HG03039 (cell line): ENCODE results near the gene KIAA0319L.
A peak's percentile ranks its signal among the peaks of the same experiment; 100 is the strongest.

ENCODE experiments used
- ATAC-seq: cut with Tn5 transposase; IDR thresholded peaks from one replicate; pipeline ENCODE4 v1.9.1; 2021; ENCODE audit warnings: mild to moderate bottlenecking, moderate library complexity; ENCODE audit not compliant: unreplicated experiment

KIAA0319L gene

DNA sequence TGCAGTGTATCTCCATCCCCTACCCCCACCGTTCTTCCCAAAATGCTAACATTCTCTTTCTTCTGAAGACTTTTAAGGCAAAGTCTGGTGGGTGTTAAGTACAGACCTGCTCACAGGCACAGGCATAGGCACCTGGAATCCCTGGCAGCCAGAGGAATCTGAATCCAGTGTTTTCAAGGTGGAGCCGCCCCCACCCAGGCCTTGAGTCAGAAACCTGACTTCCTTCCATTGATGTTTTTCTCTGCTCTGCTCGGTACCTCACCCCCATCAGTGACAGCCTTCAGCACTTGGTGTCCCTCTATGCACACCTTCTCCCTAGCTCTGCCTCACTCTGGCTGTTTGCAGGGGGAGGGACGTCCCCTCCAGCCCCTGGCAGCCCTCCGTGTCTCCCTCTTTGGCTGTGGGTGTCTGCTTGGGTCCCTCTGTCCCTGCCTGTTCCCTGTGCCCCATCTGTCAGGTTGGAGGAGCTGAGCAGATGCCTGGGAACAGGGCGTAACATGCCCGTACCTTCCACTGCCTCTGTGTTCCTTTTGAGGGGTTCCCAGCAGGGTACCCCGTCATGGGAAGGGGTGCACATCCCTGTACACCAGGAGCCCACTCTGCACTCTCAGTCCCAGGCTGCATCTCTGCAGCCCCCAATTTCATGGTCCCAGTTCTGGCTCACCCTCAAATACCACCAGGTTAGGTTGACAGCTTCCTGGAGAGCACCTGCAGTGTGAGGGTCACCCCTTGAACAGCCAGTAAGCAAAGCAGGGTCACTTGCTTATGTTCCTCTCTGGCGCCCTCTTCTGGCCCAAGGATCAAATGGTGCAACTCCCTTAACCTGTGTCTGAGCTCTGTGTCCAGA lies 7.1 kb upstream of the KIAA0319L start:
- ATAC-seq, result no peak

DNA sequence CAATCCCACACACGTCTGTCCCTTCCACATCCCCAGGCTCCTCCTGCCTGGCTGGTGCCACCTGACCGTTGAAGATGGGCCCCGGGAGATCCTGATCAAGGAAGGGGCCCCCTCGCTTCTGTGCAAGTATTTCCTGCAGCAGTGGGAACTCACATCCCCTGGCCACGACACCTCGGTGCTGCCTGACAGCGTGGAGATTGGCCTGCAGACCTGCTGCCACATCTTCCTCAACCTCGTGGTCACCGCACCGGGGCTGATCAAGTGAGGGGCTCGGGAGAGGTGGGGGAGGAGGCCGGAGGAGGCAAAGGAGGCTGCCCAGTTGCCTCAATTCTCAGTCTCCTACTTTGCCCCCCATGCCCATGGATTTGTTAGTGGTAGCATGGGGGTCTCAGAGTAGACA lies 6.0 kb upstream of the KIAA0319L start:
- no peak for ATAC-seq

DNA sequence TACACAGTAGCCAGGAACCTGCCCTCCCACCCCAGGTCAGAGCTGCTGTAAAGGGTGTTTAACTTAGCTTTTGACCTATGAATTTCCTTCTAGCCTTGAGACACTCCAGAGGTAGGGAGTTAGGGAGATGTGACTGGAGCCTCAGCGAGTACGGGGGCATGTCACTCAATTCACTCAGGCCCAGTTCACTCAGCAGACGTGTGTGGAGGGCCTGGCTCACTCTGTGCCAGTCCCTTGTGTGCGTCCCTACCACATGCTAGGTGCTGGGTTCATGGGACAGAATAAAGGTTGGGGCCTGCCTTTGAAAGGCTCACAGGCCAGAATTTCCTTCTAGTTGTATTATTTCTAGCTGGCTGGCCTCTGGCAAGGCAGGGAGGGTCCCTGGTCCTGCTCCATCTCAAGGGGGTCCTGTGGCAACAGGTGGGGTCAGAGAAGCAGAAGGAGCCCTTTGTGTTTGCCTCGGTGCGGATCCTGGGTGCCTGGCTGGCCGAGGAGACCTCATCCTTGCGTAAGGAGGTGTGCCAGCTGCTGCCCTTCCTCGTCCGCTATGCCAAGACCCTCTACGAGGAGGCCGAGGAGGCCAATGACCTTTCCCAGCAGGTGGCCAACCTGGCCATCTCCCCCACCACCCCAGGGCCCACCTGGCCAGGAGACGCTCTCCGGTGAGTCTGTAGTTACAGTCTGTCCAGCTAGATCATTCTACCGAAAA lies 4.9 kb upstream of the KIAA0319L start:
- no peak for ATAC-seq

DNA sequence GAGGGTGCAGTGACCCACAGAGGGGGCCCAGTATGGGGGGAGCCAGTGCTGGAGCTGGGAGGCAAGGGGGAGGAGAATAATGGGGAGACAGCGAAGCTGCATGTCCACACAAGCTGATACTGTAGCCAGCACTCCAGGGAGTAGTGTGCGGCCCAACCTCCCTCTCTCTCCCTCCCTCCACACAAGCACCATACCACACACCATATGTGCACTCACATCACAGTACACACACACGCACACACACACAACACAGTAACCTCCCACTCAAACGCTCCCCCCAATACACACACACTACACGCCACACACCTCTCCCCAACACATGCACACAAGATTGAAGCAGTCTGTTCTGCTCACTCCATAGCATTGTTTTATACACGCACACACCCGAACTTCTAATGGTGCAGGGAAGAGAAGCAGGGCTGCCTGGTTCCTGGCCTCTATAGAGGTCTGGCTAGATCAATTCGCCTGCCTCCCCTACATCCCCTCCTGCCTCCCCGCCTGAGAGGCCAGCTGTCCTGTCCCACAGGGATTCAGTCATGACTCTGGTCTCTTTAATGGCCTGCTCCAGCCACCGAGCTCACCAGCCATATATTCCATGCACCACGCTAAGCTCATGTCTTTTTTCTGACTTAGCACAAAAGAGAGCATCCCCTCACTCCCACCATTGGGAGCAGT lies 4.2 kb upstream of the KIAA0319L start:
- ATAC-seq, result no peak

DNA sequence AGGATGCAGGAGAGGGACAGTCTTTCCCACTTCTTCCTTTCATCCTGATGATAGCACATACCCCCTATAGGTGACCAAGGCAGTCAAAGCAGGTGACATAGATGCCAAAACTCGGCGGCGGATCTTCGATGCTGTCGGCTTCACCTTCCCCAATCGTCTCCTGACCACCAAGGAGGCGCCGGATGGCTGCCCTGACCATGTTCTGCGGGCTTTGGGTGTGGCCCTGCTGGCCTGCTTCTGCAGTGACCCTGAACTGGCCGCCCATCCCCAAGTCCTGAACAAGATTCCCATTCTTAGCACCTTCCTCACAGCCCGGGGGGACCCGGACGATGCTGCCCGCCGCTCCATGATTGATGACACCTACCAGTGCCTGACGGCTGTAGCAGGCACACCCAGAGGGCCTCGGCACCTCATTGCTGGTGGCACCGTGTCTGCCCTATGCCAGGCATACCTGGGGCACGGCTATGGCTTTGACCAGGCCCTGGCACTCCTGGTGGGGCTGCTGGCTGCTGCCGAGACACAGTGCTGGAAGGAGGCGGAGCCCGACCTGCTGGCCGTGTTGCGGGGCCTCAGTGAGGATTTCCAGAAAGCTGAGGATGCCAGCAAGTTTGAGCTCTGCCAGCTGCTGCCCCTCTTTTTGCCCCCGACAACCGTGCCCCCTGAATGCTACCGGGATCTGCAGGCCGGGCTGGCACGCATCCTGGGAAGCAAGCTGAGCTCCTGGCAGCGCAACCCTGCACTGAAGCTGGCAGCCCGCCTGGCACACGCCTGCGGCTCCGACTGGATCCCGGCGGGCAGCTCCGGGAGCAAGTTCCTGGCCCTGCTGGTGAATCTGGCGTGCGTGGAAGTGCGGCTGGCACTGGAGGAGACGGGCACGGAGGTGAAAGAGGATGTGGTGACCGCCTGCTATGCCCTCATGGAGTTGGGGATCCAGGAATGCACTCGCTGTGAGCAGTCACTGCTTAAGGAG lies 3.3 kb upstream of the KIAA0319L start:
- ATAC-seq, result no peak

DNA sequence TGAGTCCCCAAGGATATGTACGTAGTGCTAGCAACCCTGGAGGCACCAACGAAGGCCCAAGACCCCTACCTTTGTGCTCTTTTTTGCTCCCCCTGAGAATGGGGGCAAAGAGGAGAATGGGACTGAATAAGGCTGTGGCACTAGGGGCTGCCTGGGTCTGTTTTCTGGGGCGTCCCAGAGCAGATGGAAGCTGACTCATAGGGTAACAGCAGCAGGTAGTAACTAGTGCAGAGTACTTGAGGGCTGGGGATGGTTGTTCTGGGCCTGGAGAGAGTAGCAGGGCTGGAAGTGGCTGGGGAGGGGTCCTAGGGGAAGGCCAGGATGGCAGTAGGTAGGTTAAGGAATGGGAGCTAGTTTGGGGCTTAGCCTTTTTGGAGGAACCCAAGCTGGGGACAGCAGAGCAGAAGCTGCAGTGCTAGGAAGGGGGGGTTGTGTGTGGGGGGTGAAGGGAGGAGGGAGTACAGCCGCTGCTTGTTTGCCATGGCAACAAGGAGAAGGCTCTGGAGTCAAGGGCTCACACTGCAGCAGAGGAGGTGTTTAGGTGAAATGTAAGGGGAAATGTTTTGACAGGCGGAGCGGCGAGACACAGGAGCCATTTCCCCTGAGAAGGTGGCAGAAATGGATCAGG lies 2.2 kb upstream of the KIAA0319L start:
- ATAC-seq, result no peak

DNA sequence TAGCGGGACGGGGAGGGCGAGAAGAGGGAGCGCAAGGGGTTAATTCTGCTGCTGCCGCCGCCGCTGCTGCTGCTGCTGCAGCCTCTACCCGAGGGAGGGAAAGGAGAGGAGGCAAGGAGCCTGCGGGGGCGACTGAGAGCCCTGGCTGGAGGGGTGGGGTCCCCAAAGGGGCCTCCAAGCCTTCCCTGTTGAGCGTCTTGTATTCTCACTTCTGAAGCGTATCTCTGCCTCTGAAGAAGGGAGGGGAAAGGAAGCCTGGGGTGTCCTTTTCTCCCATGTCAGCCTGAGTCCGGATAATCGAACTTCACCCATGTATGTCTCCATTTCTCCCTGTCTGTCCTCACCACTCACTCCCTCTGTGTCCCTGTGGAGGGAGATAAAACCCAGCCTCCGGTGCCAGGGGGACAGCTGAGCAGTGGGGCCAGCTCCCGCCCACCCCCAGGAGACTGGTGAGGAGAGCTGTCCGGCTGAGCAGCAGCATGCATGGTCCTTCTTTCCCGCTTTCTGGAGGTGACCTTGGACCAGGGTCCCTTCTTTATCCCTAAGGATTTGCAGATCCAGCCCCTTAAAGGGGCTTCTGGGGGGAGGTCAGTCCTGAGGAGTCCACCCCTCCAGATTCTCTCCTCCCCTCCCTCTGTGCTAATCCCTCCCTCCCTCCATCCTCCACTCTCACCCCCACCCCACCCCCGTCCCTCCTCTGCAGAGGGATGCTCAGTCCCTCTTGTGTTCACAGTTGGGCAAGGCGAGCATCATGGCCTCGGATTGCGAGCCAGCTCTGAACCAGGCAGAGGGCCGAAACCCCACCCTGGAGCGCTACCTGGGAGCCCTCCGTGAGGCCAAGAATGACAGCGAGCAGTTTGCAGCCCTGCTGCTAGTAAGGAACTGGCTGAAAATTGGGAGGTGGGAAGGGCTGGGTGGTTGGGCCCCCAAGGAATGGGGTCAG lies 1.4 kb upstream of the KIAA0319L start:
- no peak for ATAC-seq

DNA sequence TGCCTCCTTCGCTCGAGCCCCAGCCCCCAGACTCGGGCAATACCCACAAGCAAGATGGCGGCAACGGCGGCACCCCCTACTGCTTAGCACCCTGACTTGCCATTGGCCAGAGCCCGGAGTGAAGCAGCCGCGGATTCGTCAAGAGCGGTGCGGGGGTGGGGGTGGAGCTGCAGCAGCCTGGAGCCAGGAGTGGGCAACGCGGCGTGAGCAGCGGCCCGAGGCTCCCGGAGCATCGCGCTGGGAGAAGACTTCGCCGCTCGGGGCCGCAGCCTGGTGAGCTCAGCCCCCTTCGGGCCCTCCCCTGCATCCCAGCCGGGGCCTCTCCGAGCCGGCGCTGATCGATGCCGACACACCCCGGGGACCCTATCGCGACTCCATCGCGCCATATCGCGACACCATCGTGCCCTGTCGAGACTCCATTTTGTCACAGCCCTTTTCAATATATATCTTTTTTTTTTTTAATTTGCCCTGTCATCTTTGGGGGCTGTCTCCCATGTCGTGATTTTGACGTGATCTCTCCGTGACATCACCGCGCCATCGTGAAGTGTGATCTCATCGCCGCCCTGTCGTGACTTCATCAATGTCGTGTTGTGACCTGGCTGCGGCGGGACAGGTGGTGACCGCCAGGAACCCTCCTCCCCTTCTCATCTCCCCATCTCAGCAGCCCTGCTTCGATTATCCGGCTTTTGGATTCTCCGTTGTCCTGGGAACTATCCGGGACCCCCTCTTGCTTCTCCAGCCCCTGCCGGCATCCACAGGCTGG lies 589 bp upstream of the KIAA0319L start, which contains the start of gene NCDN:
TSS of gene NCDN (plus strand) at position 189 of the 763 bp plus-strand sequence. CDS start at position 581, 392 bp downstream.
- ATAC-seq, result peak; percentile 71

DNA sequence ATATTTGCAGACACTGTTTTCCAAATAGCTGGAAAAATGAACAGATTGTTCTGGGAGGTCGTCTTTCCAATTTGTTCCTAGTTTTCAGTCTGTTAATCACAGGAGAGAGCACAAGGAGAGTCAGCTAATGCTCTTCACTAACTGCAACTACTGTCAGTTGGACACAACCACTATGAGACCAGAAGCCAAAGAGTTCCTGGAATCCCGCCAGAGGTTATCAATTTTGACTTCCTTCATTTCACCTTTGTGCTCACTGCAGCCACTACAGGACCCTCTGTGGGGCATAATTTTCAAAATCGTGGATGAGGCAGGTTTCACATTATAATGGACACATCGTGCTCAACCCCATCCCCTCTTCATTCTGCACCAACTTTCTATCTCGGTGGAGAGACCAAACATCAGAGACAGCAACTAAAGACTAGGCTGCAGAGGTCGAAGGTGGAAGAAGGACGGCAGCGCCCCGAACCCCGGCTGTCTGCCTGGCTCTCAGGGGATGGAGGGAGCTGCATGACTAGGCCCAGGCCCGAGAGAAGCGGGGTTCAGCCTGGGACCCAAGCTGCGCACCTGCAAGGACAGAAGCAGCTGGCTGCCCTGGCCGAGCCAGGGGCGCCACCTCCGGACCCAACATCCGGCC lies 602 bp downstream of the KIAA0319L start:
- ATAC-seq, result peak; percentile 28

DNA sequence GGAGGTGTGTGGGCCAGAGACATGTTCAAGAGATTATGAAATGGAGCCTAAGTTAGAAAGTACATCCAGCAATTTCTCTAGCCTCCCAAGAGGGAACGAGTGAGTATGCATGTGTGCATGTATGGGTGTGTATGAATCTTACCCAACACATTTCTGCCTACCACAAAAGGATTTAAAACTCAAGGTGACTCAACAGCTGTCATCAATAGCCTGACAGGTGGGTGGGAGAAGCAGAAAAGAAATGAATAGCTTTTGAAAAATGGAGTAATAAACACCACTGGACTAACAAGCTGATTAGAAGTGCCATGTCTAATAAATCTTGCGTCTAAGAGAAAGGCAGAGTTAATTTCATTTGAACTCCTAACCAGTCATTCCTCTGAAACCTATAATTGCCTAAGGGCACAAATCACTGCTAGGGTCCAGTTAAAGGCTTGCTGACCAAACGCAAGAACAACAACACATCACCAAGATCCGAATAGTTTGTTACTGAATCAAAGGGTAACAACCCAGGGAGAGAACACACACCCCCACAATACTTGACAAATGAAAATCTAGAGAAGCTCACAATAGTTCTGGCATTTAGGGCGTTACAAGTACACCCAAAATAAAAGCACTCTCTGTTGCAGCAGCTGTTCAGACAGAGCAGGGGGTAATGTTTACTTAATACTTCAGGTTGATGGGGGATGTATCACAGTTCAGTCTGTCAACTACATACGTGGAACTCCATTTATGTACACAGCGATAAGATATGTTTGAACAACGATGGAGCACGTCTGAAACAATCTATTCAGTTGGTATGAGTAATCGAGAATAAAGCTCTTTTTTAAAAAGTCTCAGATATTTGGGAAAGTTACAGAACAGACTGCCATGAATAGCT lies 1.4 kb downstream of the KIAA0319L start:
- ATAC-seq, result no peak

DNA sequence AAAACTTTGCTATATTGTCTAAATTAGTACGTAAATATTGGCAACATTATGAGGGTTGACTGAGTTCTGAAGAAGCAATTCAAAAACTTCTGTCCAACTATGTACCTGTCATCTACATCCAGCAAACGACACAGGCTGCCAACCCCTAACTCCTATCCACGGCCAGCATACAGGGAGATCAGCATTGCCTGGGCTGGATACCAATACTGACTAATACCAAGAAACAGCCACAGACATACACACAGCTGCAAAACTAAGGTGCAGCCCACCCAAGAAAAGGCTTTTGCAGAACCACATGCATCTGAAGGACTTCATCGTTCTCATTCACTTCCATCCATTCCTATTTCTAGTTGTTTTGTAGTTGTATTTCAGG lies 2.0 kb downstream of the KIAA0319L start:
- no peak for ATAC-seq

DNA sequence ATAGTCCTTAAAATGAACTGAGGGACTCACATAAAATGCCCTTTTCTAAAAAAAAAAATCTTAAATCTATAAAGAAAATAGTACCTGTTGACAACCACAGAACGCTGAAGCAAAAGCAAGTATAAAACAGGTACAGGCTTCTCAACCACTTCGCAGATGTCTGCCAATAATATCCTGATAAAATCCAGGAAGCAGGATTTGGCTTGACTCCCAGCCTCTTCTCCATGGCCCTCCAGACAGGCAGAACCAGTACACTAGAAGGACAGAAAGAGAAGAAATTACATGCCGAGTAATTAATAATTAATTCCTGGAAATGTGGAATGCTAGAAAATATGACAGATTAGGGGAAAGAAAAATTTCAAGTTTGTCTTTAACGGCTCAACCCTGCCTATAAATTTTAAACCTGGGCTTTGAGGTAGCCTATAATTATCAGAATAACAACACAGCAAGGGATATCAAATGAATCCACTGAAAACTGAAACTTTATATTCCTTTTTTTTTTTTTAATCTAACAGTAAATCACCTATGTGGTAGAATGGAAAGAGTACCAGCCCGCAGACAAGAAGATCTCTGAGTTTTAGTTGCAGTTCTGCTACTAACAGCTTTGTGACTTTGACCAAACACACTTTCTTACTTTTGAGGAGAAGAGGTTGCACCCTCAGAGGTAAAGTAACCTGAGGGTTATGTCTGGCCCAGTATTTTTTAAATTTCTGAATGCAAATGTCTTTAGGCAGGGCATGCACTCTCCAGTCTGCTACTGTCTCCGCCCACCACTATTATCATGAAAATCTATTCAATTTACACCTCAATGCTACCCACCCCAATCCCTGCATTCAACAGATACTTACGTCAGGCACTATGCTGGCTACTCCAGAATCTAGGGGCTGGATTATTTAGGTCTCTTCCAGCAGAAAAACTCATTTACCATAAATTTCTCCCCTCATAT lies 2.7 kb downstream of the KIAA0319L start:
- no peak for ATAC-seq

DNA sequence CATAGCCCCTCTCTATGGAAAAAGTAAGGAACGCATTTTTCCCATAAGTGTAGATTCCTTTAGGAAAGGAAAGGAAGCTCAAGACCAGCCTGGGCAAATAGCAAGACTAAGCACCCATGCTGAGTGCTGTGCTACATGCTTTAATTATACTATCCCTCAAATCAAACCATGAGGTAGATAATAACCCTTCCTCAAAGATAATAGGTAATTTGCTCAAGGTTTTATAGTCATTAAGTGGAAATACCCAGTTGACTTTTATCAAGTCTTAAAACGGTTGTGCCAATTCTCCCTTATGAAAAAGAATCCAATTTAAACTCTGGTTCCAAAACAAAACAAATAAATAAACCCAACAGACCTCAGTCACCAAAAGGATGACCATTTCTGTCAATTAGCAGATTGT lies 3.4 kb downstream of the KIAA0319L start:
- no peak for ATAC-seq

DNA sequence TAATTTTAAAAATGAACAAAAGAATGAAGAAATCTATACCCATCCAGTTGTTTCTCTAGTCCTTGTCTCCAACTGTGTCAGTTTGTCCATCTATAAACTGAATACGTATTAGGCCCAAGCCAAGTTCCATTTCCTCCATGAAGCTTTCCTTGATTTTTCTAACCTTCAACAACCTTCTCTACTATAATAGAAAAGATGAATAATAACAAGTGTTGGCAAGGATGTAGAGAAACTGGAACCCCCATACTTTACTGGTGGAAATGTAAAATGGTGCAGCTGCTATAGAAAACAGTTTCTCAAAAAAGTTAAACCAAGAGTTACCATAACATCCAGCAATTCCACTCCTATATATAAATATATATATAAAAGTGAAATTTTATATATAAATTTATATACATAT lies 10.6 kb downstream of the KIAA0319L start:
- ATAC-seq, result no peak

DNA sequence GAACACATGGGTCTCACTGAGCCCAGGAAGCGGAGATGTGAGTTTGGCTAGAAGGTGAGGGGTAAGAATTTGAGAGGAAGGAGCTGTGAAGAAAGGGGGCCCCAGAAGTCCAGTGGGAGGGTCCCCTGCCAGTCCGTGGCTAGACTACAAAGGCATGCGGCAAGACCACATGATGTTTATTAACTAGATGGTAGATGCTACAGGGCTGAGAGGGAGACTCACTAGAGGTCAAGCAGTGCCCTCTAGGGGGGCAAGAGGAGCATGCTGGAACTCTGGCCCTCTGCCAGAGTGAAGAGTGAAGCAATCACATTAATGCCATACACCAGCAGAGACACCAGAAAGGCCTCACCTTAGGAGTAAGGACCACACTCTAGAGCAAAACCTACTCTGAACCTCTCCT lies 12.2 kb downstream of the KIAA0319L start:
- no peak for ATAC-seq

DNA sequence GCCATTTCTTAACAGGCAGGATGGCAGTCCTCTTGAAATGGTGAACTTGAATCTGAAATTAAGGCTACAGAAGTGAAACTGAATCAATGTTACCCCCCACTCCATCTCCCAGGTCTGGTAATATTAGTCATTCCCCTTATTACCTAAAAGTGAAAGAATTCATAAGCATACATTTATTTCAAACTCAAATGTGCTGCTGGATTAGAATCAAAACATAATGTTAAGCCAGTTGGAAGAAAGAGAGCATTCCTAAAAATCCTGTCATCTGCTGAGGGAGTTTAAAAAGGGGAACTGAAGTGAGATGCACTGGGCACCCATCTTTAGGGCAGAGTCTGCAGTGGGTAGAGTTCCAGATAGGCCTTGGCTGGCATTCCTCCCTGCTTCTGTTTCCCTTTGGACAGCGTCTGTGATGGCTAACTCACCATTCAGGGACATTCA lies 17.4 kb downstream of the KIAA0319L start:
- ATAC-seq, result no peak
